ENCODE results near the gene DOCK9. TPM values are rescaled to one million over a fixed set of nuclear protein-coding genes. Genes with fewer than 3 reads are reported as not detected.

Gene DOCK9
- total and polyA plus RNA-seq, 2 experiments from 2014 or later: 8.5 to 57.7 TPM

DNA sequence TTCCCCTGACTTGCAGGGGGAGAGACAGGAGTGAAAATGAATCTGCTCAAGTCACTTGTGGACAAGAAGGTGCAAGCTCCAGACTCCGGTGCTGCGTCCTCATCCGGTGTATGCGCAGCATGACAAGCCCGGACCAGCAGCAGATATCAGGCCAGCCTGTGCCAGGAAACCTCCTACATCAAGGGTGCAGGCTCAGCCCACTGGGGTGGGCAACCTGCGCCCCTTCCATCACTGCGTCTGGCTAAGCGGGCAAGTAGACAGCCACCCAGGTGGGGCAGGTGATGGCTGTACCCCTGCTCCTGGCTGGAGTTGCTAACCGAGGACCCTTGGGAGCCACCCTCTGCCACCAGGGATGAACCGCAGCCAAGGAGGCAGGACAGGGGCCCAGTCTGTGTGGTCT lies 192.5 kb downstream of the DOCK9 start:
- Histone ChIP-seq H3K27ac (ENCODE audit: low read depth) (no peak overlapping the region), H3K4me2 (no peak overlapping the region), H2AFZ (no peak overlapping the region), H3K27me3 (ENCODE audit: insufficient read depth) (no peaks in the 10 kb centered on the region), H3K36me3 (ENCODE audit: insufficient read depth) (no peaks in the 10 kb centered on the region), H3K4me1 (ENCODE audit: insufficient read depth) (no peaks in the 10 kb centered on the region), H3K4me3 (no peak overlapping the region), H3F3A (replicated peaks; ENCODE audit: low read depth) (no peaks in the 10 kb centered on the region), H3K79me2 (replicated peaks; ENCODE audit: insufficient read depth) (no peaks in the 10 kb centered on the region), H4K20me1 (replicated peaks; ENCODE audit: insufficient read depth) (no peaks in the 10 kb centered on the region), H3K9me2 (ENCODE audit: insufficient read depth) (peaks cover 18% of the 10 kb centered on the region)
- H3K4me3 Mint-ChIP-seq: no peak overlapping the region
- H3K27ac Mint-ChIP-seq: no peak overlapping the region
- H3K27me3 Mint-ChIP-seq (ENCODE audit: insufficient read depth, low read depth, poor library complexity): peaks cover 16% of the 10 kb centered on the region
- ATAC-seq (no peak), DNase-seq (ENCODE audit: low spot score) (no peak)
- peaks cover 3% of the 10 kb centered on the region; the same call in 2 of the 3 replicates for H3K4me1 Mint-ChIP-seq
- no peak for TF ChIP-seq EZH2 (IDR thresholded peaks at IDR 0.05; ENCODE audit: low read depth, unreplicated experiment)
- TF ChIP-seq, protein P1, sequence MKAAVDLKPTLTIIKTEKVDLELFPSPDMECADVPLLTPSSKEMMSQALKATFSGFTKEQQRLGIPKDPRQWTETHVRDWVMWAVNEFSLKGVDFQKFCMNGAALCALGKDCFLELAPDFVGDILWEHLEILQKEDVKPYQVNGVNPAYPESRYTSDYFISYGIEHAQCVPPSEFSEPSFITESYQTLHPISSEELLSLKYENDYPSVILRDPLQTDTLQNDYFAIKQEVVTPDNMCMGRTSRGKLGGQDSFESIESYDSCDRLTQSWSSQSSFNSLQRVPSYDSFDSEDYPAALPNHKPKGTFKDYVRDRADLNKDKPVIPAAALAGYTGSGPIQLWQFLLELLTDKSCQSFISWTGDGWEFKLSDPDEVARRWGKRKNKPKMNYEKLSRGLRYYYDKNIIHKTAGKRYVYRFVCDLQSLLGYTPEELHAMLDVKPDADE (IDR thresholded peaks at IDR 0.05): no peak
- TF ChIP-seq, protein P2, sequence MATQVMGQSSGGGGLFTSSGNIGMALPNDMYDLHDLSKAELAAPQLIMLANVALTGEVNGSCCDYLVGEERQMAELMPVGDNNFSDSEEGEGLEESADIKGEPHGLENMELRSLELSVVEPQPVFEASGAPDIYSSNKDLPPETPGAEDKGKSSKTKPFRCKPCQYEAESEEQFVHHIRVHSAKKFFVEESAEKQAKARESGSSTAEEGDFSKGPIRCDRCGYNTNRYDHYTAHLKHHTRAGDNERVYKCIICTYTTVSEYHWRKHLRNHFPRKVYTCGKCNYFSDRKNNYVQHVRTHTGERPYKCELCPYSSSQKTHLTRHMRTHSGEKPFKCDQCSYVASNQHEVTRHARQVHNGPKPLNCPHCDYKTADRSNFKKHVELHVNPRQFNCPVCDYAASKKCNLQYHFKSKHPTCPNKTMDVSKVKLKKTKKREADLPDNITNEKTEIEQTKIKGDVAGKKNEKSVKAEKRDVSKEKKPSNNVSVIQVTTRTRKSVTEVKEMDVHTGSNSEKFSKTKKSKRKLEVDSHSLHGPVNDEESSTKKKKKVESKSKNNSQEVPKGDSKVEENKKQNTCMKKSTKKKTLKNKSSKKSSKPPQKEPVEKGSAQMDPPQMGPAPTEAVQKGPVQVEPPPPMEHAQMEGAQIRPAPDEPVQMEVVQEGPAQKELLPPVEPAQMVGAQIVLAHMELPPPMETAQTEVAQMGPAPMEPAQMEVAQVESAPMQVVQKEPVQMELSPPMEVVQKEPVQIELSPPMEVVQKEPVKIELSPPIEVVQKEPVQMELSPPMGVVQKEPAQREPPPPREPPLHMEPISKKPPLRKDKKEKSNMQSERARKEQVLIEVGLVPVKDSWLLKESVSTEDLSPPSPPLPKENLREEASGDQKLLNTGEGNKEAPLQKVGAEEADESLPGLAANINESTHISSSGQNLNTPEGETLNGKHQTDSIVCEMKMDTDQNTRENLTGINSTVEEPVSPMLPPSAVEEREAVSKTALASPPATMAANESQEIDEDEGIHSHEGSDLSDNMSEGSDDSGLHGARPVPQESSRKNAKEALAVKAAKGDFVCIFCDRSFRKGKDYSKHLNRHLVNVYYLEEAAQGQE (IDR thresholded peaks at IDR 0.05; ENCODE audit: unreplicated experiment): no peak
- TF ChIP-seq CTCF (conservative IDR thresholded peaks at IDR 0.05; ENCODE audit: low read depth in 2 of 2): no peak
- TF ChIP-seq ZNF114 (CRISPR knock-in tag; IDR thresholded peaks at IDR 0.05): no peak
- TF ChIP-seq ZNF462 (CRISPR knock-in tag; IDR thresholded peaks at IDR 0.05): no peak
- no peak for TF ChIP-seq NANOG (IDR thresholded peaks at IDR 0.05; ENCODE audit: borderline replicate concordance)
- no peak for TF ChIP-seq JUNB (IDR thresholded peaks at IDR 0.05; ENCODE audit: unreplicated experiment)
- TF ChIP-seq STAT1 (IDR thresholded peaks at IDR 0.05; ENCODE audit: unreplicated experiment): no peak
- TF ChIP-seq POLR2AphosphoS5 (IDR thresholded peaks at IDR 0.05; ENCODE audit: low read depth): no peak
- no peak for TF ChIP-seq CREB1 (CRISPR knock-in tag; IDR thresholded peaks at IDR 0.05; ENCODE audit: low read depth)
- no peak for TF ChIP-seq ZNF331 (CRISPR knock-in tag; IDR thresholded peaks at IDR 0.05; ENCODE audit: low read depth)
- no peak for TF ChIP-seq EZH2phosphoT487 (IDR thresholded peaks at IDR 0.05; ENCODE audit: unreplicated experiment)
- no peaks in the 10 kb centered on the region; the same call in 2 of the 3 replicates for H3K9me3 Mint-ChIP-seq
- H3K36me3 Mint-ChIP-seq (ENCODE audit: low read depth): peaks cover 3% of the 10 kb centered on the region; the same call in 1 of the 3 replicates
